ENCODE data around the gene ART1.
"Not testable (repeated sequence)": the region's sequence is repeated elsewhere in the genome, so short reads cannot be mapped to it uniquely, and the experiment has no call there.

Gene ART1

DNA sequence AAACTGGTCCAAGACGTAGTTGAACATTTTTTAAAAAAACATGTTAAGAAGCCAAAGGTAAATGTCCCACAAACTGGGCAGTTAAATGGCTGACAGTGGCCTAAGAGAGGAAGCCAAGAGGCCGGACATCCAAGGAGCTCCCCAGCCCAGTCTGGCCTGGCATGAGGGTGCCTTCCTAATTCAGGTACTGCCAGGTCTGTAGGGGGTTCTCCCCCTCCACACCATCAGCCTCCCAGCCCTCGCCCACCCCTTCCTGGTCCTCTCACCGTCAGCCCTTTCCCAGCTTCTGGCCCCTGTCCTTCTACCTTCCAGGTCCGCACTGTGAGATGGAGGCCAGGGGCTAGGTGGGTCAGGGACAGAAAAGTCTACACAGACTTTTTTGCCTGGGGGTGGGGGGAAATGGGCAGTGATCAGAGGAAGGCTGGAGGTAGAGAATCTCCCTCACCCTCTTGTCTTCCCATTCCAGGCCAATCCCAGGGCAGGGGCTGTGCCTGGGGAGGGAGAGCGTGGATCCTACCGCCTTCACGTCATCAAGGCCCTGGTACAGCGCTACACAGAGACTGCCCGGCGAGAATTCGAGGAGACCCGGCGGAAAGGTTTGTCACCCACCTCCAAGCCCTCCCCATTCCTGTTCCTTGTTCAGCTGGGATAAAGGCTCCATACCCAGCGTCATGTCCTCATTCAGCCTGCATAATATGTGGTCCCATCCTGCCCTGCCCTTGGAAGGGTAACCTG, 9.1 kb upstream of the ART1 start:
- H3K27ac ChIP-seq, result no peak overlapping the region
- no peak for TF ChIP-seq ZFX (IDR thresholded peaks at IDR 0.05; ENCODE audit: borderline replicate concordance)
- TF ChIP-seq, protein P1, sequence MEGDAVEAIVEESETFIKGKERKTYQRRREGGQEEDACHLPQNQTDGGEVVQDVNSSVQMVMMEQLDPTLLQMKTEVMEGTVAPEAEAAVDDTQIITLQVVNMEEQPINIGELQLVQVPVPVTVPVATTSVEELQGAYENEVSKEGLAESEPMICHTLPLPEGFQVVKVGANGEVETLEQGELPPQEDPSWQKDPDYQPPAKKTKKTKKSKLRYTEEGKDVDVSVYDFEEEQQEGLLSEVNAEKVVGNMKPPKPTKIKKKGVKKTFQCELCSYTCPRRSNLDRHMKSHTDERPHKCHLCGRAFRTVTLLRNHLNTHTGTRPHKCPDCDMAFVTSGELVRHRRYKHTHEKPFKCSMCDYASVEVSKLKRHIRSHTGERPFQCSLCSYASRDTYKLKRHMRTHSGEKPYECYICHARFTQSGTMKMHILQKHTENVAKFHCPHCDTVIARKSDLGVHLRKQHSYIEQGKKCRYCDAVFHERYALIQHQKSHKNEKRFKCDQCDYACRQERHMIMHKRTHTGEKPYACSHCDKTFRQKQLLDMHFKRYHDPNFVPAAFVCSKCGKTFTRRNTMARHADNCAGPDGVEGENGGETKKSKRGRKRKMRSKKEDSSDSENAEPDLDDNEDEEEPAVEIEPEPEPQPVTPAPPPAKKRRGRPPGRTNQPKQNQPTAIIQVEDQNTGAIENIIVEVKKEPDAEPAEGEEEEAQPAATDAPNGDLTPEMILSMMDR (IDR thresholded peaks at IDR 0.05), result no peak

DNA sequence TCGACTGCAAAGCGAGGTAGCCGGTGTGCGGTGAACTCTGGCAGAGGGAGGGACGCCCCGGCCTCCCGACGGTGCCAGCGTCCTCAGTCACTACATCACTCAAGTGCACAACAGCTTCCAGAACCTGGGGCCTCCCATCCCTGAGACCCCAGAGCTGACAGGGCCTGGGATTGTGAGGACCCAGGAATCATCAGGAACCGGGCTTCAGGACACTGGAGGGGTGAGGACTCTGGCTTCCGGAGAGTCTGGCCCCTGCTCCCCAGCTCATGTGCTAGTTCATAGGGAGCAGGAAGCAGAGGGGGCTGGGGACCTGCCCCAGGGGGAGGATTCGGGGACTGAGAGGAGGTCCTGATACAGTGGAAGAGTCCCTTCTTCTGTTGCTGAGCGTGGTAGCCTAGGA, 7.7 kb upstream of the ART1 start:
- no peak for TF ChIP-seq ZFX (IDR thresholded peaks at IDR 0.05; ENCODE audit: borderline replicate concordance)
- TF ChIP-seq, protein P1 (IDR thresholded peaks at IDR 0.05), result no peak
- H3K27ac ChIP-seq, result no peak overlapping the region

DNA sequence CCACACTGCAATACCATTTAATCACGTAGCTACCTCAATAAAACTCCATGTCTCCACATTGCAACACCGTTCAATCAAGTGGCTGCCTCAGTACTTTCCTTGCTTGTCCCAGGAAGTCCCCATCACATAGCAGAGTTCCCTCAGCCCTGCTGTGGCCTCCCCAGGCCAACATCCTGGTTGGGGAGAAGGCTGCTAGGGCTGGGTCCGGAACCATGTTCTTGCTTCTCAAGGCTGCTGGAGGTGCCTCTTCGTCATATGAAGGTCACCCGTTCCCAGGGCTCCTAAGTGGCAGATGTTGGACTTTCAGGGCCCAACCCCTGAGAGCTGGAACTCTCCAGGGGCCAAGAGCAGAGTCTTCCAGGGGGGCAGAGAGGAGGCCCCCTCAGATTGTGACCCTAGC, 6.4 kb upstream of the ART1 start:
- no peak for TF ChIP-seq ZFX (IDR thresholded peaks at IDR 0.05; ENCODE audit: borderline replicate concordance)
- TF ChIP-seq, protein P1 (IDR thresholded peaks at IDR 0.05), result no peak
- no peak overlapping the region for H3K27ac ChIP-seq

DNA sequence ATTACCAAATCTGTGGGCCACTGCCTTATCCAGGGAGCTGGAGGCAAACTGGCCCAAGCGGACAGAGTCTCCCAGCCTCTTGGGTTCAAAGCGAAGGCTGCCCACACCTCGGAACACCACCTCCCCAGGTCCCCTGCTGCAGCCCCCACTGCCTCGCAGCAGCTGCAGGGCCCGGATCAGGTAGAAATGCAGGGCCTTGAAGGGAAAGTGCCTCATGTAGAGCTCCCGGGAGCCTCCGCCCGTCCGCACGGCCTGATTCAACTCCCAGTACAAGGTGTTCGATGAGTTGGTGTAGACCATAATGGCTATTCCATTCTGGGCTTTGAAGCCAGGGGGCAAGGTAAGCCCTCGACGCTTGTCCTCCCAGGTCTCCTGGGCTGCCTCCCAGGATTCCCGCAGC, 5.1 kb upstream of the ART1 start:
- H3K27ac ChIP-seq, result no peak overlapping the region
- TF ChIP-seq, protein P1 (IDR thresholded peaks at IDR 0.05), result no peak
- TF ChIP-seq ZFX (IDR thresholded peaks at IDR 0.05; ENCODE audit: borderline replicate concordance), result no peak

DNA sequence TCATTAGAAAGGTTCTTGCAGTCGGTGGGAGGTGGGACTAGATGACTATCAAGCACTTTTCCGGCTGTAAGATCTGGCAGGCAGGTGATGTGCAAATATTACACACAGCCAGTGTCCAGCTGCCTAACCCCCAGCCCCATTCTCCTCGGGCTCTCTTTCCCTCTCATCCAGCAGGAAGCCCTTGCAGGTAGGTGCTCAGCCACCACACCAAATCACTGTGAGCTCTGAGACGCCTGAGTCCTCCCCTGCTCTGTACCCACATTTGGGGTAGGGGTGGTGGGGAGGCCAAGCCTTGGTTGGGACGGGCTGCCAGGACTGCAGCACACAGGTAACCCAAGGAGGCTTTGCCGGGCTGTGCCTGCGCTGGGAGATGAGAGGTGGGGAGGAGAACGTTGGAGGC, 3.7 kb upstream of the ART1 start:
- TF ChIP-seq, protein P1 (IDR thresholded peaks at IDR 0.05), result no peak
- TF ChIP-seq ZFX (IDR thresholded peaks at IDR 0.05; ENCODE audit: borderline replicate concordance), result no peak
- no peak overlapping the region for H3K27ac ChIP-seq

DNA sequence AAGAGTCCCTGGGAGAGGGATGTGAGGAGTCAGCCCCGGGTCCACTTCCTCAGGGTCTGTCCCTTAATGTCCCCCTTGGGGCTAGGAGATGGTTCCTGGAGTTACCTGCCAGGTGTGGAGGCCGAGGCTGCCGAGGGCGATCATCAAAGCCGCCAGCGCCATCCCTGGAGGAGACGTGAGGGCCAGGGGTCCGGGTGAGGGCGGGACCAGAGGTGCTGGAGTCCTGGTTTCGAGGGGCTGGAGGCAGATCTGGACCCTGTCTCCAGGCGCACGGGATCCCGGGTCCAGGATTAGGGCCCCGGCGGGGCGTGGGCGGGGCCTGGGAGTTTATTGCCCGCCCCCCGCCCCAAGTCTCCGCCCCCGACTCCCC, 3.2 kb upstream of the ART1 start, which contains the start of gene ART5:
Gene ART5 (minus strand): TSS at position 292 of the 370 bp plus-strand sequence. CDS start 130 bp downstream, at position 162.
- no peak for TF ChIP-seq ZFX (IDR thresholded peaks at IDR 0.05; ENCODE audit: borderline replicate concordance)
- TF ChIP-seq, protein P1 (IDR thresholded peaks at IDR 0.05), result no peak
- no peak within 1 kb of the TSS for H3K27ac ChIP-seq

DNA sequence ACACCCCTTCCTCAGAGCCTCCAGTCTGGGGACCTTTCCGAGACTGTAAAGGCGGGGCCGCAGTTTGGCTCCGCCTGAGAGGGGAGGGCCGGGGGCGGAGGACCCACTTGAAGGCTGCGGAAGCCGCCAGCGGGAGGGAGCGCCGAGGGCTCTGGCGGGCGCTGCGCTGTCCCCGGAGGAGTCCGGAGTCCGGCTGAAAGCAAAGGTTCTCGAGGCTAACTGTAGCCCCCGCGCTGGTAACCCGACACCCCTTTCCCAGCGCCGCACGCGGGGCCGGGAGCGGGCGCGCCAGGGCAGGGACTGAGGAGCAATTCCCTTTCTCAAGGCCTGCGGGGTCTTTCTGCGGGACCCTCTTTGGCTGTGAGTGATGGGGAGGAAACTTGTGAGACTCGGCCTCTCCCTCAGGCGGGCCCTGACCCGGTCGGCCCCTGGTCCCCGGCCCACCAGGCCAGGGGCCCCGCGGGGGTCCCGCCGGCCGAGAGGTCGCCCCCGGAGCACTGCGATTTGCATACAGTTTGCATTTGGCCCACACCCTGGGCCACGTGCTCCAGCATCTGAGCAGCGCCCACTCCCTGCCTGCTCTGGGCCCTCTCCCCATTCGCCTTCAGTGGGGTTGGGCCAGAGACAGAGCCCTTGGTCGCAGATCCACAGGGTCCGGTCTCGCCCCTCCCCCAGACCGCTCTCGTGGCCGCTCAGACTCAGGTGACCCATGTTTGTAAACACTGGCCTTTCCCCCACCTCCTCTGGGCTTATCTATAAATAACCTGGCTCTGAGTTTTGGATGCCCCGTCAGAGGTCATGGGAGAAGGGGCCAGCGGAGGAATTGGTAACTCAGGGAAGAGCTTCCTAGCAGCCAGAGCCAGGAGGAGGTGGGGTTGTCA, 2.6 kb upstream of the ART1 start:
- no peak overlapping the region for H3K27ac ChIP-seq
- no peak for TF ChIP-seq ZFX (IDR thresholded peaks at IDR 0.05; ENCODE audit: borderline replicate concordance)
- TF ChIP-seq, protein P1 (IDR thresholded peaks at IDR 0.05), result no peak

DNA sequence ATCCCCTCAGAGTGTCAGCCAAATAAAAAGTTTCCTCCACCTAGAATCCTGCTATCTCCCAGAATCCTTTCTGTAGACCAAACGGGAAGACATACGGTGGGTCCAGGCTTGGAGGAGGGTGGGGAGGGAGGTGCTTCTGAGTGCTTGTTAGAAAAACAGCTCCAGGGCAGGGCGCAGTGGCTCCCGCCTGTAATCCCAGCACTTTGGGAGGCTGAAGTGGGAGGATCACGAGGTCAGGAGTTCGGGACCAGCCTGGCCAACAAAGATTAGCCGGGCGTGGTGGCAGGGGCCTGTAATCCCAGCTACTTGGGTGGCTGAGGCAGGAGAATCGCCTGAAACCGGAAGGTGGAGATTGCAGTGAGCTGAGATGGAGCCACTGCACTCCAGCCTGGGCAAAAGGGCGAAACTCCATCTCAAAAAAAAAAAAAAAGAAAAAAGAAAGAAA, 1.8 kb upstream of the ART1 start:
- H3K27ac ChIP-seq, result not testable (repeated sequence)
